GM12878 (cell line): ENCODE data around the gene SNCB. TPM values are rescaled to one million over a fixed set of nuclear protein-coding genes. Genes with fewer than 3 reads are reported as not detected.

Experiments used
- ATF3 ChIP-seq: IDR thresholded peaks from 2 replicates; pipeline ENCODE4 v1.6.1; 2011; ENCODE audit warnings: low read depth, mild to moderate bottlenecking, low read length, moderate library complexity, borderline replicate concordance; ENCODE audit errors: extremely low read depth
- ATF7 ChIP-seq: fragments of 450-650 bp; IDR thresholded peaks from 2 replicates; pipeline ENCODE4 v1.6.1; 2016; ENCODE audit warnings: low read depth, mild to moderate bottlenecking
- CEBPB ChIP-seq, 2 experiments: fragments of 150-350 bp in 1 of 2; IDR thresholded peaks; 2 replicates each; pipeline ENCODE4 v1.6.1; 2012 to 2014; ENCODE audit warnings: low read depth in 2 of 2, low read length in 2 of 2, borderline replicate concordance in 1 of 2, inconsistent platforms in 1 of 2
- CHD2 ChIP-seq: IDR thresholded peaks from 2 replicates; pipeline ENCODE4 v1.6.1; 2011; ENCODE audit warnings: low read depth, low read length, improper control_type of control experiment, borderline replicate concordance
- CUX1 ChIP-seq: IDR thresholded peaks from 2 replicates; pipeline ENCODE4 v1.6.1; 2012; ENCODE audit warnings: improper control_type of control experiment, low read depth, low read length; ENCODE audit not compliant: insufficient replicate concordance
- EZH2 ChIP-seq: IDR thresholded peaks from 2 replicates; pipeline ENCODE4 v1.6.1; 2012; ENCODE audit warnings: low read depth, mild to moderate bottlenecking, control low read depth, inconsistent platforms, low read length, borderline replicate concordance; ENCODE audit not compliant: control insufficient read depth
- FOXM1 ChIP-seq: IDR thresholded peaks from 2 replicates; pipeline ENCODE4 v1.6.1; 2012; ENCODE audit warnings: low read depth, mild to moderate bottlenecking, inconsistent platforms, low read length, moderate library complexity
- JUNB ChIP-seq: IDR thresholded peaks from 2 replicates; pipeline ENCODE4 v1.6.1; 2016; ENCODE audit warnings: antibody characterized with exemption, mild to moderate bottlenecking
- MXI1 ChIP-seq: fragments of 150-350 bp; IDR thresholded peaks from 2 replicates; pipeline ENCODE4 v1.6.1; 2011; ENCODE audit warnings: low read depth, mild to moderate bottlenecking, inconsistent platforms, low read length, improper control_type of control experiment
- NFXL1 ChIP-seq: fragments of 450-650 bp; IDR thresholded peaks from 2 replicates; pipeline ENCODE4 v1.6.1; 2017; ENCODE audit warnings: antibody characterized with exemption, mild to moderate bottlenecking, borderline replicate concordance
- SMC3 ChIP-seq: IDR thresholded peaks from 2 replicates; pipeline ENCODE4 v1.6.1; 2011; ENCODE audit warnings: low read length, improper control_type of control experiment, borderline replicate concordance
- SP1 ChIP-seq: IDR thresholded peaks from one replicate; pipeline ENCODE4 v1.6.1; 2011; ENCODE audit warnings: low read depth, low read length
- SUZ12 ChIP-seq: fragments of 200-600 bp; sonication (generic); IDR thresholded peaks from one replicate; pipeline ENCODE4 v1.6.1; 2018; ENCODE audit warnings: antibody characterized with exemption, mild to moderate bottlenecking; ENCODE audit not compliant: unreplicated experiment
- TARDBP ChIP-seq: IDR thresholded peaks from 2 replicates; pipeline ENCODE4 v1.6.1; 2016; ENCODE audit warnings: borderline replicate concordance
- USF1 ChIP-seq: IDR thresholded peaks from 2 replicates; pipeline ENCODE4 v1.6.1; 2011; ENCODE audit warnings: borderline replicate concordance, low read depth, mild to moderate bottlenecking, moderate library complexity, mixed read lengths, low read length; ENCODE audit not compliant: insufficient read depth; ENCODE audit errors: extremely low read length
- WRNIP1 ChIP-seq: IDR thresholded peaks from 2 replicates; pipeline ENCODE4 v1.6.1; 2011; ENCODE audit warnings: low read depth, low read length, improper control_type of control experiment, borderline replicate concordance
- ZNF622 ChIP-seq: fragments of 450-650 bp; IDR thresholded peaks from 2 replicates; pipeline ENCODE4 v1.6.1; 2017; ENCODE audit warnings: mild to moderate bottlenecking, inconsistent platforms
- ZSCAN29 ChIP-seq: fragments of 450-650 bp; IDR thresholded peaks from 2 replicates; pipeline ENCODE4 v1.6.1; 2017; ENCODE audit warnings: mild to moderate bottlenecking, moderate library complexity
- polyA plus RNA-seq, 11 experiments: library from polyadenylated mRNA; depleted of rRNA in 4 of 11; unstranded in 6 of 11; stranded (reverse) in 5 of 11; fragments of >200 nt; fragmentation: Nextera tagmentation in 4 of 11; fragmentation: Illumina TruSeq in 1 of 11; extraction: Ambion mirVana in 4 of 11; extraction: Trizol in 1 of 11; gene quantifications; 1 replicate in 1 of 11; 2 replicates in 10 of 11; pipeline versions ENCODE4 v1.2.1 to v1.2.3, GENCODE V29; 2011 to 2016; ENCODE audit warnings: inconsistent platforms in 2 of 11, missing spikeins in 2 of 11, low read depth in 1 of 11
- total RNA-seq, 4 experiments: library from RNA; depleted of rRNA in 3 of 4; stranded (reverse); fragments of >200 nt in 3 of 4; fragmentation: Illumina TruSeq in 1 of 4; extraction: Trizol in 1 of 4; gene quantifications; 2 replicates each; pipeline versions ENCODE4 v1.2.1 to v1.2.3, GENCODE V29; 2013 to 2021
- TF ChIP-seq, protein P1 (sequence below): fragments of 450-650 bp; IDR thresholded peaks from 2 replicates; pipeline ENCODE4 v1.6.1; 2016; ENCODE audit warnings: mild to moderate bottlenecking
- TF ChIP-seq, protein P2 (sequence below): fragments of 450-650 bp; IDR thresholded peaks from 2 replicates; pipeline ENCODE4 v1.6.1; 2017; ENCODE audit warnings: low read depth, mild to moderate bottlenecking, moderate library complexity

The SNCB gene
- total and polyA plus RNA-seq, 10 of the 15 experiments (the other 5 are each of a cell fraction or from before 2014, with no cell fraction given), result 0.75 TPM; not detected in 9

GRCh38 chr5:176653401-176654385 is 23.4 kb upstream of the SNCB start (continued):
- TF ChIP-seq CUX1 (no peak), SP1 (no peak), FOXM1 (no peak), CEBPB (IDR thresholded peaks at IDR 0.05; ENCODE audit: borderline replicate concordance in 1 of 2, low read depth in 2 of 2, low read length in 2 of 2) (no peak), SUZ12 (no peak), WRNIP1 (no peak), ATF3 (no peak), CHD2 (no peak), USF1 (no peak), MXI1 (no peak), JUNB (no peak), NFXL1 (no peak), SMC3 (no peak), TARDBP (no peak), ZNF622 (no peak), ZSCAN29 (no peak), ATF7 (peak; percentile 97), EZH2 (no peak)
- TF ChIP-seq, protein P1, sequence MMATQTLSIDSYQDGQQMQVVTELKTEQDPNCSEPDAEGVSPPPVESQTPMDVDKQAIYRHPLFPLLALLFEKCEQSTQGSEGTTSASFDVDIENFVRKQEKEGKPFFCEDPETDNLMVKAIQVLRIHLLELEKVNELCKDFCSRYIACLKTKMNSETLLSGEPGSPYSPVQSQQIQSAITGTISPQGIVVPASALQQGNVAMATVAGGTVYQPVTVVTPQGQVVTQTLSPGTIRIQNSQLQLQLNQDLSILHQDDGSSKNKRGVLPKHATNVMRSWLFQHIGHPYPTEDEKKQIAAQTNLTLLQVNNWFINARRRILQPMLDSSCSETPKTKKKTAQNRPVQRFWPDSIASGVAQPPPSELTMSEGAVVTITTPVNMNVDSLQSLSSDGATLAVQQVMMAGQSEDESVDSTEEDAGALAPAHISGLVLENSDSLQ, result peak; percentile 36; the same call in 1 of the 2 replicates
- TF ChIP-seq, protein P2, sequence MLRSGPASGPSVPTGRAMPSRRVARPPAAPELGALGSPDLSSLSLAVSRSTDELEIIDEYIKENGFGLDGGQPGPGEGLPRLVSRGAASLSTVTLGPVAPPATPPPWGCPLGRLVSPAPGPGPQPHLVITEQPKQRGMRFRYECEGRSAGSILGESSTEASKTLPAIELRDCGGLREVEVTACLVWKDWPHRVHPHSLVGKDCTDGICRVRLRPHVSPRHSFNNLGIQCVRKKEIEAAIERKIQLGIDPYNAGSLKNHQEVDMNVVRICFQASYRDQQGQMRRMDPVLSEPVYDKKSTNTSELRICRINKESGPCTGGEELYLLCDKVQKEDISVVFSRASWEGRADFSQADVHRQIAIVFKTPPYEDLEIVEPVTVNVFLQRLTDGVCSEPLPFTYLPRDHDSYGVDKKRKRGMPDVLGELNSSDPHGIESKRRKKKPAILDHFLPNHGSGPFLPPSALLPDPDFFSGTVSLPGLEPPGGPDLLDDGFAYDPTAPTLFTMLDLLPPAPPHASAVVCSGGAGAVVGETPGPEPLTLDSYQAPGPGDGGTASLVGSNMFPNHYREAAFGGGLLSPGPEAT, result peak; percentile 89
